GM12874 (cell line): ENCODE results near the gene MMRN1.

Experiments
- TF ChIP-seq, protein P1 (sequence below): IDR thresholded peaks from 2 replicates; pipeline ENCODE4 v1.5.1; 2011; ENCODE audit warnings: low read depth, mild to moderate bottlenecking, control low read depth, low read length, moderate library complexity; ENCODE audit not compliant: insufficient read depth

The MMRN1 gene

DNA sequence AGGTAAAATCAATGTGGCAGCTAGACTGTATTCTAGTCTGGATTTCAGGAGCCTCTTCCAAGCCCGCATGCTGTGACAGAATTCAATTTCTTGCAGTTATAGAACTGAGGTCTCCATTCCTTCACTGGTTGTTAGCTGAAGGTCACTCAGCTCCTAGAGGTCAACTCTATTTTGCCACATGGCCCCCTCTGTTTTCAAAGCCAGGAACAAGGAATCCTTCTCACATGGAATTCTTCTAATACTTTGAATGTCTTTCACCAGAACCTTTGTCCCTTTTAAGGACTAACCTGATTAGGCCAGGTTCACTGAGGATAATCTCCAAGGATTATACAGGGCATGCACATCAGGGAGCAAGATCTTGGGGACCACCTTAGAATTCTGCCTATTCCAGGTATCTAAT lies 23.4 kb upstream of the MMRN1 start:
- TF ChIP-seq, protein P1, sequence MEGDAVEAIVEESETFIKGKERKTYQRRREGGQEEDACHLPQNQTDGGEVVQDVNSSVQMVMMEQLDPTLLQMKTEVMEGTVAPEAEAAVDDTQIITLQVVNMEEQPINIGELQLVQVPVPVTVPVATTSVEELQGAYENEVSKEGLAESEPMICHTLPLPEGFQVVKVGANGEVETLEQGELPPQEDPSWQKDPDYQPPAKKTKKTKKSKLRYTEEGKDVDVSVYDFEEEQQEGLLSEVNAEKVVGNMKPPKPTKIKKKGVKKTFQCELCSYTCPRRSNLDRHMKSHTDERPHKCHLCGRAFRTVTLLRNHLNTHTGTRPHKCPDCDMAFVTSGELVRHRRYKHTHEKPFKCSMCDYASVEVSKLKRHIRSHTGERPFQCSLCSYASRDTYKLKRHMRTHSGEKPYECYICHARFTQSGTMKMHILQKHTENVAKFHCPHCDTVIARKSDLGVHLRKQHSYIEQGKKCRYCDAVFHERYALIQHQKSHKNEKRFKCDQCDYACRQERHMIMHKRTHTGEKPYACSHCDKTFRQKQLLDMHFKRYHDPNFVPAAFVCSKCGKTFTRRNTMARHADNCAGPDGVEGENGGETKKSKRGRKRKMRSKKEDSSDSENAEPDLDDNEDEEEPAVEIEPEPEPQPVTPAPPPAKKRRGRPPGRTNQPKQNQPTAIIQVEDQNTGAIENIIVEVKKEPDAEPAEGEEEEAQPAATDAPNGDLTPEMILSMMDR, result no peak

DNA sequence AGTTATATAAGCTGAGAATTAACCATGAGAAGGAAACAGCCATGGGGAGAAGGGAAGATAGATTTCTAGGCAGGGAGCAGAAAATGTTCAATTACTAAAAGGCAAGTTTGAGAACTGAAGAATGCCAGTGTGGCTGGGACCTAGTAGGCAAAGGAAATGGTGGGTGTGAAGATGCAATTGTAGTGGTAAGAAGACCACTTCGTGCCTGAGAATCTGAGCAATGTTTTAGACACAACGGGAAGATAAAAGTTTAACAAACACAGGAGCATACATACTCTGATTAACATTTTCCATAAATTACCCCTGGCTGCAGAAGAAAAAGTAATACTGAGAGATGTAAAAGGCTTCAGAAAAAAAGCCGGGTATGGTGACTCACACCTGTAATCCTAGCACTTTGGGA lies 18.1 kb upstream of the MMRN1 start:
- TF ChIP-seq, protein P1, result no peak

DNA sequence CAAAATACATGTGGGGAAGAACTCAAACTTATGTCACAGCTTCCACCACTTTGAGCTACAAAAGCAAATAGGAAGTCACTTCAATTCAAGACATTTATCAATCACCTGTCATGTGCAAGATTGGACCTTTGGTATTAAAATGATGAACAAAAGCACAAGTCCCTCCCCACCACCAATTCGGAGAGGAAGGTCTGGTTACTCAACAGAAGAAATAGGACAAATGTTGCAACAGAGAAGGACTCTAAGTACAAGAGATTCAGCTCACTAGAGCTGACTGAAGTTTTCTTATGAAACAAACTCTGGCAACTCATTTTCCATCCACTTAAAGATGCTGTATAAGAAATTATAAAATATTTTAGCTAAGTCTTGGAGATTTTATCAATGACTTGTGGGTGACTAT lies 16.0 kb upstream of the MMRN1 start:
- TF ChIP-seq, protein P1, result no peak

DNA sequence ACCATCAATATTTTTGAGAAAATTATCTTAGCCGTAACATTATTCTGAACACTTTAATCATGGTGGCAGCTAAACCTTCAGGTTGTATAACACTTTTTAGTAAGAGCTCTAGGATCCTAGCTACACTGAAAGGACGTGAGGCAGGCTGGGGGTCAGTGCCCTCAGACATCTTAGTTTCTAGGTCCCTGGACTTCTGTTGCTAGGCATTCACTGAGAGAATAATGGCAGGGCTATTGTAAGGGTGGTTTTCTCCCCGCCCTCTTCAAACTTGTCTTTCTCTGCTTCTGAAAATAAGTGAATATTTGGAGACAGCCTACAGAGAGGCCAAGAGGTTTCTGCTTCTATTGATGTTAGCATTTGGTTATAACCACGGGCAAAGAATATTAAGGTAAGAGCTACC lies 15.4 kb upstream of the MMRN1 start:
- TF ChIP-seq, protein P1, result no peak

DNA sequence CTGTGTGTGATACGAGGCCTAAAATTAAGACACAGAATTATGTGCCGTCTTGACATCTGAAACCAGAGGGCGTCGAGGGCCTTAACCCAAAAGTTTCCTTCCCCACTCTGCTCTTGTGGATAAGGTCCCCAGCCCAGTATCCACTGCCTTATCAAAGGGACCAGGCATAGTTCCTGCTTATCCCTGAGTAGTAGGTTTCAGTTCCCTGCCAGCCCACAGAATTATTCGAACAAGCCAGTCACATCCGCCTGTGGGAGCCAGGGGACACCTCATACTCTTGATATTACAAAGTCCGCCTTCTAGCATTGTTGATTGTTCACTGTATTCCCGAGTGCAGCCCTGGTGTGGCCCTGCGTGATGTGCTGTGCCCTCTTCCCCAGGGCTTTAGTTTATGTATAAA lies 5.4 kb upstream of the MMRN1 start:
- TF ChIP-seq, protein P1, result no peak

DNA sequence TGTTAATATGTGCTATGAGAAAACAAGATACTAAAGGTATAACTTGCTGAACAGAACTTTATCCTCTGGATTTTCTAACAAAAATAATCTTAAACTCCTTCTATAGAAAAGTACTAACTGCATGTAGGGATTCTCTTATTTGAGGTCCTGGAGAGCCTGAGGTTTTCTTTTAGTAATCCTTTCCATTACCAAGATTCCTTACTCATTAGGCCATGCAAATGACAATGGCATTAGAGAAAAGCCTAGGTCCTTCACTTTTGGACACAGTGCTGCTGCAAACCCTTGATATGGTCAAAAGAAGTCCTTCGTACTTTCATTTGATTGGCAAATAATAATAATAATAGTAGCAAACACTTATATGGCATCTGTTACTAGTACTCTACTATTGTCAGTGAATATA lies 3.2 kb downstream of the MMRN1 start:
- TF ChIP-seq, protein P1, result no peak

DNA sequence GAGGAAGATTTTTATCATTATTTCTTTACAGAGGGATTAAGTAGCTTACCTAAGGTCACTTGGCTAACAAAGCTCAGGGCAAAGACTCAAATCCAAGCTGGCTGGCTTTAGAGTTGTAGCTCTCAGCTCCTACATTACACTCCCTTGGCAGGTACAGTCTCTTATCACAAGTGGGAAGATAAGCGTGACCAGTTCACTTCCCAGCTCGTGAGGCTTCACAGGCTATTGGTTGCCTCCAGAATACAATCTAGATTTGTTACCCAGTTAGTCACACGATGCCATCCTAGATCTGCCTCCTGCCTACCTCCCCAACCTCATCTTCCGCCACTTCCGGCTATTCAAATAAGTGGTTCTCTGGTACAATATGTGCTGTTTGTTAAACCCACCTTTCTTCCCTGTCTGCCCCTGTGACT lies 3.7 kb downstream of the MMRN1 start:
- TF ChIP-seq, protein P1, result no peak

DNA sequence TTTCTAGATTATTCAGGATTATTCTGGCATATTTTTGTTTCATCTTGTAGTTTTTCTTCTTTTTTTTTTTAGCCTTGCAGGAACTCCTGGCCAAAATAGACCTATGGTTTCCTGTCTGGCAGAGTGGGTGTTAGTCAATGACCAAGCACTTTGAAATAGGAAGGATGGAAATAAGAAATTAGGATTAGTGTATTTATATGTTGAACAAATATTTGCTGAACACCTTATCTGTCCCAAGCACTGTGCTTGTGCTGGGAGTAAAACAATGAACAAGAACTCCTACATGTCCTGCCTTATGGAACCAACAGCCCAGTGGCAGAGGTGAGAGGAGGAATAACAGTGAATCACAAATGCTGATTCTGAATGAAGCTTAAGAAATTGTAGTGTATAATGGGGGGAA lies 4.5 kb downstream of the MMRN1 start:
- TF ChIP-seq, protein P1, result no peak
